ENCODE measurements around the gene KCNJ12.

DNA sequence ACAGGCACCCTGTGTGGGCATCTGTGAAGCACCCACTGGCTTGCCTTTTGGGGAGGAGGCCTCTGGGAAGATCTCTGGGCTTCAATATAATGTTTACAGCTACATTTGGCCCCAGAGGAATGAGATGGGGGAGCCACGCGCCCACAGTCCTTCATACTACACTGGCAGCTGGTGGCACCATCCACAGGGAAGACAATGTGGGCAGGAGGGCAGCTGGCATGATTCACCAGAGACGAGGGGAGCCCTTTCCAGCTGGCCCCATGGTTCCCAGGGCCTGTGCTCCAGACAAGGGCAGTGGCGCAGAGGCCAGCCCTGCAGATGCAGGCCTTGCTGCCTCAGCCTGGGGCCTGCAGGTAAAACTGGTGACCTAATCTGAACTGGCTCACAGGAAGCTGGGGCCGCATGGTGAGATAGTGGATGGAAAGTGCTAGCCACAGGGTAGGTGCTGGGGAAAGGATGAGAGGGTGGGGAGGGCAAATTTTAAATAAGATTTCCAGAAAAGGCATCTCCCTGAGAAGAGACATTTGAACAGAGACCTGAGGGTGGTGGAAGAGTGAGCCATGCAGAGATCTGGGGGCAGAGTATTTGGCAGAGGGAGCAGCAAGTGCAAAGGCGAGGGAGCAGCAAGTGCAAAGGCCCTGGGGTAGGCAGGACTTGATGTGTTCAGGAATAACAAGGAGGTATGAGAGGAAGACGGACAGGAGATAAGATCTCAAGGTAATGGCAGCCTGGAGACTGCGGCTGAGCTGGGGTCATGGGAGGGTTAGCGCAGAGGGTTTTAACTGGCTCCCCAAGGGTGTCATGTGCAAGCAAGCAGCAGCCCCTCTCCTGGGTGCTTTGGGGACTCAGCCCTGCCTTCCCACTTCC lies 12.1 kb upstream of the KCNJ12 start:
- TF ChIP-seq EZH2 (IDR thresholded peaks at IDR 0.05; ENCODE audit: borderline replicate concordance, low read depth, low read length, poor library complexity, severe bottlenecking): no peak
- TF ChIP-seq, protein P1, sequence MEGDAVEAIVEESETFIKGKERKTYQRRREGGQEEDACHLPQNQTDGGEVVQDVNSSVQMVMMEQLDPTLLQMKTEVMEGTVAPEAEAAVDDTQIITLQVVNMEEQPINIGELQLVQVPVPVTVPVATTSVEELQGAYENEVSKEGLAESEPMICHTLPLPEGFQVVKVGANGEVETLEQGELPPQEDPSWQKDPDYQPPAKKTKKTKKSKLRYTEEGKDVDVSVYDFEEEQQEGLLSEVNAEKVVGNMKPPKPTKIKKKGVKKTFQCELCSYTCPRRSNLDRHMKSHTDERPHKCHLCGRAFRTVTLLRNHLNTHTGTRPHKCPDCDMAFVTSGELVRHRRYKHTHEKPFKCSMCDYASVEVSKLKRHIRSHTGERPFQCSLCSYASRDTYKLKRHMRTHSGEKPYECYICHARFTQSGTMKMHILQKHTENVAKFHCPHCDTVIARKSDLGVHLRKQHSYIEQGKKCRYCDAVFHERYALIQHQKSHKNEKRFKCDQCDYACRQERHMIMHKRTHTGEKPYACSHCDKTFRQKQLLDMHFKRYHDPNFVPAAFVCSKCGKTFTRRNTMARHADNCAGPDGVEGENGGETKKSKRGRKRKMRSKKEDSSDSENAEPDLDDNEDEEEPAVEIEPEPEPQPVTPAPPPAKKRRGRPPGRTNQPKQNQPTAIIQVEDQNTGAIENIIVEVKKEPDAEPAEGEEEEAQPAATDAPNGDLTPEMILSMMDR (conservative IDR thresholded peaks at IDR 0.05; ENCODE audit: low read depth, low read length): no peak
